ENCODE measurements around the gene FN1. TPM values are rescaled to one million over a fixed set of nuclear protein-coding genes. Genes with fewer than 3 reads are reported as not detected.

Gene FN1
- polyA plus RNA-seq, 2 of the 4 experiments (the other 2 are of a cell fraction) = 203 to 500 TPM

GRCh38 chr2:215363461-215364156, 72.3 kb downstream of the FN1 start:
- no peak overlapping the region for H3K4me3 ChIP-seq
- POLR2A ChIA-PET = no interaction called here
- H3K4me1 ChIP-seq = no peaks in the 10 kb centered on the region
- H3K27ac ChIP-seq = no peak overlapping the region
- no peaks in the 10 kb centered on the region for H3K9me3 ChIP-seq
- CTCF ChIA-PET = interaction anchor here (0.5 kb wide), 1 partner anchor 94 kb away, joined by 3 read pairs; no protein-coding TSS in a partner anchor
- no peak overlapping the region for H3K4me2 ChIP-seq
- WGBS (ENCODE audit: missing lambda C conversion rate) = 92% methylated on average over 2 of the region's 2 CpGs
- TF ChIP-seq HDAC2 (IDR thresholded peaks at IDR 0.05) (no peak), HMGXB4 (CRISPR knock-in tag; IDR thresholded peaks at IDR 0.05; ENCODE audit: borderline replicate concordance) (no peak), POLR2AphosphoS2 (conservative IDR thresholded peaks at IDR 0.05; ENCODE audit: low read length) (no peak), ELK1 (IDR thresholded peaks at IDR 0.05; ENCODE audit: low read depth, low read length) (no peak), BCL3 (IDR thresholded peaks at IDR 0.05) (no peak), TFCP2L1 (CRISPR knock-in tag; IDR thresholded peaks at IDR 0.05) (no peak), SREBF2 (IDR thresholded peaks at IDR 0.05) (no peak), ZC3H11A (IDR thresholded peaks at IDR 0.05) (no peak), NPAS2 (CRISPR knock-in tag; IDR thresholded peaks at IDR 0.05; ENCODE audit: borderline replicate concordance) (no peak), REST (IDR thresholded peaks at IDR 0.05) (no peak), PBX3 (IDR thresholded peaks at IDR 0.05) (no peak), NR3C1 (IDR thresholded peaks at IDR 0.05) (no peak), EP300 (IDR thresholded peaks at IDR 0.05) (no peak), GATA3 (IDR thresholded peaks at IDR 0.05; ENCODE audit: borderline replicate concordance) (no peak), CBX8 (IDR thresholded peaks at IDR 0.05) (no peak), HEYL (CRISPR knock-in tag; IDR thresholded peaks at IDR 0.05) (no peak), CHD2 (IDR thresholded peaks at IDR 0.05; ENCODE audit: low read length, partially characterized antibody) (no peak), CEBPB (IDR thresholded peaks at IDR 0.05) (no peak), CHD4 (IDR thresholded peaks at IDR 0.05; ENCODE audit: borderline replicate concordance) (no peak), TP53 (CRISPR knock-in tag; IDR thresholded peaks at IDR 0.05) (no peak)
- no peak for ATAC-seq
- no peak for DNase-seq (ENCODE audit: low read depth in 1 of 2, low spot score in 1 of 2)
- no peak for FAIRE-seq

All from A549 (cell line).